Calu3 (cell line): ENCODE measurements around the gene ITPR1. TPM values are rescaled to one million over a fixed set of nuclear protein-coding genes. Genes with fewer than 3 reads are reported as not detected.

Experiments
- BruUV-seq: library from RNA; stranded (reverse); fragments of 400-500 nt; replicated peaks from 2 replicates; lab custom pipeline; 2021; lab: Mats Ljungman, UMichigan
- CTCF ChIA-PET: fragments of 300-600 bp; sonication (Branson Sonifier 250); formaldehyde crosslinking; loops from one replicate; lab custom pipeline; 2022; ENCODE audit warnings: antibody characterized with exemption; lab: Charles Lee
- DNase-seq: peaks from one replicate; pipeline ENCODE4 v3.0.0; 2022
- H3K27ac Mint-ChIP-seq: one replicate; pipeline ENCODE4 v1.8.0; 2022; ENCODE audit warnings: mixed read lengths; ENCODE audit not compliant: unreplicated experiment
- H3K27me3 Mint-ChIP-seq: one replicate; pipeline ENCODE4 v1.8.0; 2022; ENCODE audit warnings: mixed read lengths; ENCODE audit not compliant: unreplicated experiment
- H3K36me3 Mint-ChIP-seq: one replicate; pipeline ENCODE4 v1.8.0; 2022; ENCODE audit warnings: mild to moderate bottlenecking, moderate library complexity, mixed read lengths; ENCODE audit not compliant: insufficient read depth, unreplicated experiment
- H3K4me1 Mint-ChIP-seq: one replicate; pipeline ENCODE4 v1.8.0; 2022; ENCODE audit warnings: mild to moderate bottlenecking, low read depth, mixed read lengths; ENCODE audit not compliant: unreplicated experiment
- H3K4me3 Mint-ChIP-seq: one replicate; pipeline ENCODE4 v1.8.0; 2022; ENCODE audit warnings: mild to moderate bottlenecking, low read depth, moderate library complexity, mixed read lengths; ENCODE audit not compliant: unreplicated experiment
- H3K9me3 Mint-ChIP-seq: one replicate; pipeline ENCODE4 v1.8.0; 2022; ENCODE audit warnings: low read depth, mixed read lengths; ENCODE audit not compliant: unreplicated experiment
- CTCF ChIP-seq: fragments of 200-600 bp; IDR thresholded peaks from one replicate; pipeline ENCODE4 v1.8.0; 2022; ENCODE audit warnings: antibody characterized with exemption; ENCODE audit not compliant: unreplicated experiment
- intact Hi-C: fragments of 100-400 bp; cut with micrococcal nuclease; formaldehyde crosslinking; loops from one replicate; pipeline ENCODE4 v1.10.0; 2022; ENCODE audit not compliant: unreplicated experiment
- total RNA-seq: library from RNA; stranded (reverse); gene quantifications from 2 replicates; pipeline ENCODE4 v1.2.3, GENCODE V29; 2022

Gene ITPR1
- total RNA-seq, 1 experiment from 2014 or later, result 4.2 TPM

GRCh38 chr3:4720316-4721075, 227.3 kb downstream of the ITPR1 start:
- no peaks in the 10 kb centered on the region for H3K36me3 Mint-ChIP-seq
- intact Hi-C loops, result loop anchor here (1.0 to 5.0 kb wide), 2 partner anchors 16 to 107 kb away; no protein-coding TSS in a partner anchor
- no peak overlapping the region for H3K4me3 Mint-ChIP-seq
- no peaks in the 10 kb centered on the region for H3K9me3 Mint-ChIP-seq
- CTCF ChIA-PET, result interaction anchor here (0.6 to 2.0 kb wide), 17 partner anchors 9 to 349 kb away, joined by 3 to 44 read pairs (median 4); partner anchors contain the start of gene BHLHE40
- H3K4me1 Mint-ChIP-seq, result peaks cover 16% of the 10 kb centered on the region
- H3K27ac Mint-ChIP-seq, result no peak overlapping the region
- no TSS peak for BruUV-seq
- DNase-seq, result peak; percentile 58
- peak; percentile 33 for TF ChIP-seq CTCF
- no peaks in the 10 kb centered on the region for H3K27me3 Mint-ChIP-seq

GRCh38 chr3:4721511-4721911, 228.4 kb downstream of the ITPR1 start:
- no peak overlapping the region for H3K27ac Mint-ChIP-seq
- no TSS peak for BruUV-seq
- H3K27me3 Mint-ChIP-seq, result no peaks in the 10 kb centered on the region
- H3K9me3 Mint-ChIP-seq, result no peaks in the 10 kb centered on the region
- no peaks in the 10 kb centered on the region for H3K36me3 Mint-ChIP-seq
- H3K4me3 Mint-ChIP-seq, result no peak overlapping the region
- H3K4me1 Mint-ChIP-seq, result peaks cover 20% of the 10 kb centered on the region
- no peak for TF ChIP-seq CTCF
- CTCF ChIA-PET, result interaction anchor here (0.8 to 2.0 kb wide), 8 partner anchors 10 to 336 kb away, joined by 3 to 44 read pairs (median 10); partner anchors contain the start of gene BHLHE40
- no peak for DNase-seq
- intact Hi-C loops, result loop anchor here (1.0 to 5.0 kb wide), 2 partner anchors 15 to 106 kb away; no protein-coding TSS in a partner anchor

- CTCF ChIA-PET, result interaction anchor here (1.9 kb wide), 1 partner anchor 255 kb away, joined by 44 read pairs; no protein-coding TSS in a partner anchor
- no peak overlapping the region for H3K4me3 Mint-ChIP-seq
Observed at GRCh38 chr3:4722103-4722502, 229.0 kb downstream of the ITPR1 start.

More at GRCh38 chr3:4722103-4722502, 229.0 kb downstream of the ITPR1 start:
- peak; percentile 53 for DNase-seq
- TF ChIP-seq CTCF, result peak; percentile 20
- H3K36me3 Mint-ChIP-seq, result no peaks in the 10 kb centered on the region
- H3K27me3 Mint-ChIP-seq, result no peaks in the 10 kb centered on the region
- intact Hi-C loops, result loop anchor here (1.0 to 5.0 kb wide), 5 partner anchors 29 to 335 kb away; no protein-coding TSS in a partner anchor
- no TSS peak for BruUV-seq
- no peaks in the 10 kb centered on the region for H3K9me3 Mint-ChIP-seq
- H3K4me1 Mint-ChIP-seq, result peaks cover 25% of the 10 kb centered on the region
- H3K27ac Mint-ChIP-seq, result peak overlapping the region; percentile 10
